ENCODE measurements around the gene HELZ.

Gene HELZ

GRCh38 chr17:67227488-67227887 lies 17.5 kb downstream of the HELZ start:
- no peak for DNase-seq

GRCh38 chr17:67225316-67225715 lies 19.7 kb downstream of the HELZ start:
- DNase-seq: no peak

- no peak for DNase-seq
Observed at GRCh38 chr17:67224736-67225135, 20.3 kb downstream of the HELZ start.

- peak; percentile 24 for DNase-seq
Observed at GRCh38 chr17:67223924-67224323, 21.1 kb downstream of the HELZ start.

- no peak for DNase-seq
Observed at GRCh38 chr17:67221062-67221998, 23.7 kb downstream of the HELZ start.

- no peak for DNase-seq
Observed at GRCh38 chr17:67218385-67218950, 26.5 kb downstream of the HELZ start.

- DNase-seq: no peak
Observed at GRCh38 chr17:67217446-67217845, 27.6 kb downstream of the HELZ start.

GRCh38 chr17:67216578-67217320 lies 28.2 kb downstream of the HELZ start:
- no peak for DNase-seq

- DNase-seq: no peak
Observed at GRCh38 chr17:67215991-67216421, 29.0 kb downstream of the HELZ start.

- DNase-seq: no peak
Observed at GRCh38 chr17:67212714-67213417, 32.1 kb downstream of the HELZ start.

GRCh38 chr17:67212231-67212630 lies 32.8 kb downstream of the HELZ start:
- no peak for DNase-seq

GRCh38 chr17:67211742-67212141 lies 33.3 kb downstream of the HELZ start:
- no peak for DNase-seq

- DNase-seq: no peak
Observed at GRCh38 chr17:67210915-67211314, 34.1 kb downstream of the HELZ start.

- DNase-seq: no peak
Observed at GRCh38 chr17:67208232-67208631, 36.8 kb downstream of the HELZ start.

GRCh38 chr17:67203818-67204217 lies 41.2 kb downstream of the HELZ start:
- no peak for DNase-seq

- DNase-seq: no peak
Observed at GRCh38 chr17:67202503-67202902, 42.5 kb downstream of the HELZ start.

- DNase-seq: no peak
Observed at GRCh38 chr17:67200727-67201301, 44.2 kb downstream of the HELZ start.

- DNase-seq: no peak
Observed at GRCh38 chr17:67198131-67198530, 46.9 kb downstream of the HELZ start.

- peak; percentile 7 for DNase-seq
Observed at GRCh38 chr17:67197023-67197422, 48.0 kb downstream of the HELZ start.

GRCh38 chr17:67196422-67196821 lies 48.6 kb downstream of the HELZ start:
- no peak for DNase-seq

GRCh38 chr17:67194134-67194533 lies 50.9 kb downstream of the HELZ start:
- DNase-seq: no peak

- DNase-seq: no peak
Observed at GRCh38 chr17:67187927-67188326, 57.1 kb downstream of the HELZ start.

- DNase-seq: no peak
Observed at GRCh38 chr17:67186782-67187181, 58.2 kb downstream of the HELZ start.

All from stimulated activated CD4-positive, alpha-beta T cell treated with anti-CD3 and anti-CD28 coated beads, Interleukin-1b, Interleukin-23, amount 100 ng/mL, for 48 hours (primary cell).